ENCODE data around the gene ZNF587B.
A peak's percentile ranks its signal among the peaks of the same experiment; 100 is the strongest.
"Not testable (repeated sequence)": the region's sequence is repeated elsewhere in the genome, so short reads cannot be mapped to it uniquely, and the experiment has no call there.

Gene ZNF587B

GRCh38 chr19:57836991-57837390, 6.9 kb downstream of the ZNF587B start:
- H3K4me1 Mint-ChIP-seq (ENCODE audit: low read depth) = peaks cover 10% of the 10 kb centered on the region
- not testable (repeated sequence) for H3K27me3 Mint-ChIP-seq (ENCODE audit: low read depth); H3K4me3 Mint-ChIP-seq; H3K9me3 Mint-ChIP-seq; H3K27ac Mint-ChIP-seq
- H3K36me3 Mint-ChIP-seq (ENCODE audit: low read depth) = peaks cover 38% of the 10 kb centered on the region

- not testable (repeated sequence) for H3K27ac Mint-ChIP-seq; H3K4me3 Mint-ChIP-seq; H3K9me3 Mint-ChIP-seq; H3K27me3 Mint-ChIP-seq (ENCODE audit: low read depth)
- peaks cover 10% of the 10 kb centered on the region for H3K4me1 Mint-ChIP-seq (ENCODE audit: low read depth)
- H3K36me3 Mint-ChIP-seq (ENCODE audit: low read depth) = peaks cover 47% of the 10 kb centered on the region
These were observed 8.6 kb downstream of the ZNF587B start for GRCh38 chr19:57838622-57839191.

- no peak overlapping the region for H3K27ac Mint-ChIP-seq
- H3K4me1 Mint-ChIP-seq (ENCODE audit: low read depth) = peaks cover 10% of the 10 kb centered on the region
- no peaks in the 10 kb centered on the region for H3K27me3 Mint-ChIP-seq (ENCODE audit: low read depth)
- H3K4me3 Mint-ChIP-seq = no peak overlapping the region
- H3K36me3 Mint-ChIP-seq (ENCODE audit: low read depth) = peaks cover 59% of the 10 kb centered on the region
- H3K9me3 Mint-ChIP-seq = no peaks in the 10 kb centered on the region
These were observed 11.1 kb downstream of the ZNF587B start for GRCh38 chr19:57841122-57841763.

GRCh38 chr19:57847164-57847563, 17.1 kb downstream of the ZNF587B start:
- not testable (repeated sequence) for H3K27me3 Mint-ChIP-seq (ENCODE audit: low read depth); H3K9me3 Mint-ChIP-seq

GRCh38 chr19:57849162-57849665, 19.1 kb downstream of the ZNF587B start:
- H3K27me3 Mint-ChIP-seq (ENCODE audit: low read depth); H3K27ac Mint-ChIP-seq: not testable (repeated sequence)
- H3K36me3 Mint-ChIP-seq (ENCODE audit: low read depth) = peaks cover 51% of the 10 kb centered on the region

More at GRCh38 chr19:57847164-57847563, 17.1 kb downstream of the ZNF587B start:
- not testable (repeated sequence) for H3K4me3 Mint-ChIP-seq, H3K27ac Mint-ChIP-seq
- Mint-ChIP-seq H3K4me1 (ENCODE audit: low read depth) (peaks cover 14% of the 10 kb centered on the region), H3K36me3 (ENCODE audit: low read depth) (peaks cover 49% of the 10 kb centered on the region)

GRCh38 chr19:57849666-57850473, 19.8 kb downstream of the ZNF587B start, which contains the start of gene ZNF587:
Gene ZNF587, plus strand, starts transcription at chr19:57849859. Its CDS starts 180 bp downstream, at chr19:57850039.
- not testable (repeated sequence) for H3K9me3 Mint-ChIP-seq; H3K27me3 Mint-ChIP-seq (ENCODE audit: low read depth)
- Mint-ChIP-seq H3K36me3 (ENCODE audit: low read depth) (peaks cover 50% of the 10 kb centered on the region), H3K27ac (peak within 1 kb of the TSS; percentile 87), H3K4me1 (ENCODE audit: low read depth) (peaks cover 16% of the 10 kb centered on the region), H3K4me3 (peak within 1 kb of the TSS; percentile 86)

More at GRCh38 chr19:57849162-57849665, 19.1 kb downstream of the ZNF587B start:
- not testable (repeated sequence) for H3K9me3 Mint-ChIP-seq
- H3K4me3 Mint-ChIP-seq = peak overlapping the region; percentile 86
- peaks cover 16% of the 10 kb centered on the region for H3K4me1 Mint-ChIP-seq (ENCODE audit: low read depth)

- Mint-ChIP-seq H3K4me3 (peak overlapping the region; percentile 86), H3K4me1 (ENCODE audit: low read depth) (peaks cover 16% of the 10 kb centered on the region), H3K36me3 (ENCODE audit: low read depth) (peaks cover 52% of the 10 kb centered on the region), H3K27me3 (ENCODE audit: low read depth) (no peaks in the 10 kb centered on the region), H3K9me3 (peaks cover 11% of the 10 kb centered on the region), H3K27ac (peak overlapping the region; percentile 87)
These were observed 20.5 kb downstream of the ZNF587B start for GRCh38 chr19:57850553-57851017.

GRCh38 chr19:57851812-57852603, 21.9 kb downstream of the ZNF587B start:
- not testable (repeated sequence) for H3K27me3 Mint-ChIP-seq (ENCODE audit: low read depth); H3K27ac Mint-ChIP-seq; H3K4me3 Mint-ChIP-seq
- peaks cover 61% of the 10 kb centered on the region for H3K36me3 Mint-ChIP-seq (ENCODE audit: low read depth)
- peaks cover 16% of the 10 kb centered on the region for H3K4me1 Mint-ChIP-seq (ENCODE audit: low read depth)
- H3K9me3 Mint-ChIP-seq = peaks cover 23% of the 10 kb centered on the region

GRCh38 chr19:57854117-57854516, 24.0 kb downstream of the ZNF587B start:
- H3K27ac Mint-ChIP-seq; H3K4me3 Mint-ChIP-seq; H3K27me3 Mint-ChIP-seq (ENCODE audit: low read depth): not testable (repeated sequence)
- Mint-ChIP-seq H3K36me3 (ENCODE audit: low read depth) (peaks cover 78% of the 10 kb centered on the region), H3K4me1 (ENCODE audit: low read depth) (peaks cover 16% of the 10 kb centered on the region), H3K9me3 (peaks cover 32% of the 10 kb centered on the region)

GRCh38 chr19:57862351-57862750, 32.3 kb downstream of the ZNF587B start:
- H3K27ac Mint-ChIP-seq; H3K4me1 Mint-ChIP-seq (ENCODE audit: low read depth); H3K27me3 Mint-ChIP-seq (ENCODE audit: low read depth); H3K4me3 Mint-ChIP-seq: not testable (repeated sequence)
- peaks cover 88% of the 10 kb centered on the region for H3K36me3 Mint-ChIP-seq (ENCODE audit: low read depth)
- H3K9me3 Mint-ChIP-seq = peaks cover 55% of the 10 kb centered on the region

- no peak overlapping the region for H3K4me3 Mint-ChIP-seq
- H3K36me3 Mint-ChIP-seq (ENCODE audit: low read depth) = peaks cover 58% of the 10 kb centered on the region
- H3K4me1 Mint-ChIP-seq (ENCODE audit: low read depth) = no peaks in the 10 kb centered on the region
- no peak overlapping the region for H3K27ac Mint-ChIP-seq
- H3K27me3 Mint-ChIP-seq (ENCODE audit: low read depth) = no peaks in the 10 kb centered on the region
- H3K9me3 Mint-ChIP-seq = peaks cover 60% of the 10 kb centered on the region
These were observed 37.9 kb downstream of the ZNF587B start for GRCh38 chr19:57867868-57868492.

- H3K4me3 Mint-ChIP-seq; H3K27me3 Mint-ChIP-seq (ENCODE audit: low read depth); H3K27ac Mint-ChIP-seq; H3K4me1 Mint-ChIP-seq (ENCODE audit: low read depth): not testable (repeated sequence)
- Mint-ChIP-seq H3K9me3 (peaks cover 69% of the 10 kb centered on the region), H3K36me3 (ENCODE audit: low read depth) (peaks cover 56% of the 10 kb centered on the region)
These were observed 39.6 kb downstream of the ZNF587B start for GRCh38 chr19:57869655-57870054.

GRCh38 chr19:57870225-57870624, 40.1 kb downstream of the ZNF587B start:
- no peaks in the 10 kb centered on the region for H3K4me1 Mint-ChIP-seq (ENCODE audit: low read depth)
- H3K4me3 Mint-ChIP-seq = no peak overlapping the region
- H3K27ac Mint-ChIP-seq = no peak overlapping the region
- no peaks in the 10 kb centered on the region for H3K27me3 Mint-ChIP-seq (ENCODE audit: low read depth)
- H3K9me3 Mint-ChIP-seq = peaks cover 66% of the 10 kb centered on the region
- peaks cover 53% of the 10 kb centered on the region for H3K36me3 Mint-ChIP-seq (ENCODE audit: low read depth)

GRCh38 chr19:57872450-57872849, 42.4 kb downstream of the ZNF587B start:
- Mint-ChIP-seq H3K27ac (no peak overlapping the region), H3K4me3 (no peak overlapping the region), H3K9me3 (peaks cover 75% of the 10 kb centered on the region), H3K27me3 (ENCODE audit: low read depth) (no peaks in the 10 kb centered on the region), H3K36me3 (ENCODE audit: low read depth) (peaks cover 52% of the 10 kb centered on the region), H3K4me1 (ENCODE audit: low read depth) (no peaks in the 10 kb centered on the region)

All from T-helper 1 cell treated with Interleukin-12 subunit alpha and Interleukin-12 subunit beta and Interleukin-4 antibody, amounts not matched to agents 30 μg/mL and 1 μg/mL, for 36 hours (primary cell).